SK-N-SH (cell line): ENCODE measurements around the gene HYLS1. TPM values are rescaled to one million over a fixed set of nuclear protein-coding genes. Genes with fewer than 3 reads are reported as not detected.

ENCODE experiments used
- CTCF ChIA-PET: fragments of 300-600, 350-600 bp; formaldehyde crosslinking; extraction: SDS; loops from one replicate; lab custom pipeline; 2021; lab: Yijun Ruan, JAX
- POLR2A ChIA-PET: fragments of 350-600 bp; sonication (Branson Sonifier 250); formaldehyde crosslinking; extraction: SDS; loops from one replicate; lab custom pipeline; 2020; ENCODE audit warnings: antibody characterized with exemption, inconsistent platforms; lab: Yijun Ruan, JAX
- DNase-seq: peaks from one replicate; pipeline ENCODE4 v3.0.0; 2012
- H2AFZ ChIP-seq: fragments of 200-600 bp; sonication (generic); 2 replicates; pipeline ENCODE4 v1.8.1; 2016; ENCODE audit warnings: antibody characterized with exemption, mild to moderate bottlenecking, low read depth
- H3F3A ChIP-seq: fragments of 200-600 bp; sonication (generic); replicated peaks from 2 replicates; pipeline ENCODE3; 2016; ENCODE audit warnings: antibody characterized with exemption, mild to moderate bottlenecking; ENCODE audit not compliant: insufficient read depth
- H3K27ac ChIP-seq, 2 experiments: fragments of 200-500 bp in 1 of 2; fragments of 200-600 bp in 1 of 2; sonication (Bioruptor generic) in 1 of 2; sonication (generic), shearing (Covaris generic) in 1 of 2; 2 replicates each; pipeline versions ENCODE4 v1.5.1 to v1.6.1; 2014 to 2016; ENCODE audit warnings: low read depth in 2 of 2, inconsistent platforms in 1 of 2, low read length in 1 of 2, mild to moderate bottlenecking in 1 of 2, mixed read lengths in 1 of 2
- H3K27me3 ChIP-seq: fragments of 200-600 bp; sonication (generic), shearing (Covaris generic); 2 replicates; pipeline ENCODE4 v1.6.1; 2016; ENCODE audit warnings: mixed run types; ENCODE audit not compliant: insufficient read depth
- H3K36me3 ChIP-seq, 2 experiments: fragments of 200-500 bp in 1 of 2; fragments of 200-600 bp in 1 of 2; sonication (Bioruptor generic) in 1 of 2; sonication (generic) in 1 of 2; replicated peaks in 1 of 2; 2 replicates each; pipeline versions ENCODE3 to v1.5.1; 2014 to 2016; ENCODE audit warnings: low read length in 1 of 2, mild to moderate bottlenecking in 1 of 2; ENCODE audit not compliant: insufficient read depth in 2 of 2, control insufficient read depth in 1 of 2
- H3K4me1 ChIP-seq, 2 experiments: fragments of 200-500 bp in 1 of 2; fragments of 200-600 bp in 1 of 2; sonication (Bioruptor generic) in 1 of 2; sonication (generic), shearing (Covaris generic) in 1 of 2; 2 replicates each; pipeline versions ENCODE4 v1.5.1 to v1.6.1; 2014 to 2016; ENCODE audit warnings: low read depth in 1 of 2, low read length in 1 of 2, mixed run types in 1 of 2; ENCODE audit not compliant: insufficient read depth in 2 of 2, control insufficient read depth in 1 of 2
- H3K4me2 ChIP-seq: fragments of 200-600 bp; sonication (generic), shearing (Covaris generic); 2 replicates; pipeline ENCODE4 v1.6.1; 2017; ENCODE audit warnings: mixed run types
- H3K4me3 ChIP-seq, 2 experiments: fragments of 200-500 bp in 1 of 2; fragments of 200-600 bp in 1 of 2; sonication (Bioruptor generic) in 1 of 2; sonication (generic), shearing (Covaris generic) in 1 of 2; 2 replicates each; pipeline versions ENCODE4 v1.5.1 to v1.8.1; 2014 to 2016; ENCODE audit warnings: low read depth in 2 of 2, inconsistent platforms in 1 of 2, low read length in 1 of 2, mild to moderate bottlenecking in 1 of 2, mixed read lengths in 1 of 2, moderate library complexity in 1 of 2
- H3K79me2 ChIP-seq: fragments of 200-600 bp; sonication (generic); 2 replicates; pipeline ENCODE4 v1.8.1; 2017; ENCODE audit warnings: mild to moderate bottlenecking; ENCODE audit not compliant: insufficient read depth
- H3K9ac ChIP-seq: fragments of 200-600 bp; sonication (generic); 2 replicates; pipeline ENCODE4 v1.6.1; 2017; ENCODE audit warnings: mixed run types
- H3K9me2 ChIP-seq: fragments of 200-600 bp; sonication (generic); 2 replicates; pipeline ENCODE4 v1.6.1; 2017; ENCODE audit warnings: mixed run types
- H3K9me3 ChIP-seq: fragments of 200-600 bp; sonication (generic); 2 replicates; pipeline ENCODE4 v1.6.1; 2017; ENCODE audit warnings: mixed run types, mild to moderate bottlenecking, moderate library complexity
- H4K20me1 ChIP-seq: fragments of 200-600 bp; sonication (generic); 2 replicates; pipeline ENCODE4 v1.6.1; 2017; ENCODE audit warnings: mild to moderate bottlenecking, mixed run types; ENCODE audit not compliant: insufficient read depth
- CHD2 ChIP-seq: fragments of 150-350 bp; IDR thresholded peaks from 2 replicates; pipeline ENCODE4 v1.6.1; 2018; ENCODE audit warnings: low read length; ENCODE audit not compliant: partially characterized antibody
- ELF1 ChIP-seq: IDR thresholded peaks from 2 replicates; pipeline ENCODE4 v1.4.0; 2012
- EP300 ChIP-seq, 2 experiments: IDR thresholded peaks; 2 replicates each; pipeline versions ENCODE4 v1.4.0 to v1.6.1; 2012; ENCODE audit warnings: borderline replicate concordance in 1 of 2, low read depth in 1 of 2, low read length in 1 of 2
- FOSL2 ChIP-seq: IDR thresholded peaks from 2 replicates; pipeline ENCODE4 v1.4.0; 2012; ENCODE audit warnings: low read depth, mild to moderate bottlenecking, moderate library complexity, borderline replicate concordance
- FOXJ3 ChIP-seq: sonication (generic); formaldehyde crosslinking; IDR thresholded peaks from 2 replicates; pipeline ENCODE4 v1.5.1; 2020; ENCODE audit warnings: mild to moderate bottlenecking, missing genetic modification reagents
- GATA2 ChIP-seq: sonication (generic); formaldehyde crosslinking; IDR thresholded peaks from 2 replicates; pipeline ENCODE4 v1.5.0; 2020; ENCODE audit warnings: mild to moderate bottlenecking, missing genetic modification reagents
- JUND ChIP-seq: IDR thresholded peaks from 2 replicates; pipeline ENCODE4 v1.4.0; 2012
- MEF2A ChIP-seq: IDR thresholded peaks from 2 replicates; pipeline ENCODE4 v1.4.0; 2012; ENCODE audit warnings: low read depth, borderline replicate concordance
- NFIC ChIP-seq: IDR thresholded peaks from 2 replicates; pipeline ENCODE4 v1.4.0; 2012; ENCODE audit warnings: borderline replicate concordance
- POLR2AphosphoS5 ChIP-seq: IDR thresholded peaks from 2 replicates; pipeline ENCODE4 v1.6.1; 2012; ENCODE audit warnings: low read depth, low read length
- RAD21 ChIP-seq: IDR thresholded peaks from 2 replicates; pipeline ENCODE4 v1.6.1; 2012; ENCODE audit warnings: mild to moderate bottlenecking, low read length
- RCOR1 ChIP-seq: fragments of 150-350 bp; IDR thresholded peaks from 2 replicates; pipeline ENCODE4 v1.6.1; 2017; ENCODE audit warnings: antibody characterized with exemption, low read length
- RFX5 ChIP-seq: IDR thresholded peaks from 2 replicates; pipeline ENCODE4 v1.6.1; 2012; ENCODE audit warnings: mild to moderate bottlenecking, improper control_type of control experiment, low read length
- SMC3 ChIP-seq: IDR thresholded peaks from 2 replicates; pipeline ENCODE4 v1.6.1; 2012; ENCODE audit warnings: low read depth, low read length, improper control_type of control experiment
- TAF1 ChIP-seq: IDR thresholded peaks from 2 replicates; pipeline ENCODE4 v1.6.1; 2012; ENCODE audit warnings: low read depth, mild to moderate bottlenecking, low read length, moderate library complexity, borderline replicate concordance
- YY1 ChIP-seq: IDR thresholded peaks from 2 replicates; pipeline ENCODE4 v1.4.0; 2012; ENCODE audit warnings: low read depth, mild to moderate bottlenecking
- WGBS: methylation state at CpG from one replicate; pipeline ENCODE4 v1.1.6; 2017; ENCODE audit warnings: low lambda C conversion rate; 5-methylcytosine and 5-hydroxymethylcytosine counted together
- polyA plus RNA-seq, 3 experiments: library from polyadenylated mRNA; depleted of rRNA; stranded (reverse); fragments of >200 nt; gene quantifications; 2 replicates each; pipeline ENCODE4 v1.2.3, GENCODE V29; 2012
- TF ChIP-seq, protein P1 (sequence below): fragments of 150-350 bp; IDR thresholded peaks from 2 replicates; pipeline ENCODE4 v1.6.1; 2017; ENCODE audit warnings: antibody characterized with exemption, low read length, low read depth, borderline replicate concordance
- TF ChIP-seq, protein P2 (sequence below): IDR thresholded peaks from 2 replicates; pipeline ENCODE4 v1.4.0; 2012; ENCODE audit warnings: low read depth, borderline replicate concordance
- TF ChIP-seq, protein P3 (sequence below): IDR thresholded peaks from 2 replicates; pipeline ENCODE4 v1.4.0; 2012; ENCODE audit warnings: low read depth, borderline replicate concordance
- TF ChIP-seq, protein P4 (sequence below): fragments of 200-600 bp; sonication (generic); IDR thresholded peaks from 2 replicates; pipeline ENCODE4 v1.6.1; 2017; ENCODE audit warnings: antibody characterized with exemption, mild to moderate bottlenecking, moderate library complexity

Gene HYLS1
- polyA plus RNA-seq, 1 of the 3 experiments (the other 2 are of a cell fraction), result 1.3 TPM

DNA sequence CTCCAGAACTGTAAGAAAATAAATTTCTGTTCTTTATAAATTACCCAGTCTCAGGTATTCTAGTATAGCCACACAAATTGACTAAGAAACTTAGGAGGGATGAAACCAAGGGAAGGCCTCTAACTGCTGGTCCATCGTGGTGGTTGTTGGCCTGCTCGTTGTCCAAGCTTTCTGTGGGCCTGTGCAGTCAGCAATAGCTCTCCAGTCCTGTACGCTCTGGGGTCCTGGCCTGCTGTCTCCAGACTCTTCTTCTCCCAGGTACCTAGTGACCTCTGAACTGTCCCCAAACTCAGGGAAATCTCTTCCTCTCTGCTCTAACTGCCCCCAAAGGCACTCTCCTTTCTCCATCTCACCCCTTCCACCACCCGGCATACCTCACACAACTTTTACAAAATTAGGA lies 52.7 kb downstream of the HYLS1 start:
- no peaks in the 10 kb centered on the region for H3K79me2 ChIP-seq
- no peaks in the 10 kb centered on the region for H3K9me2 ChIP-seq
- H3K9me3 ChIP-seq, result no peaks in the 10 kb centered on the region
- H3K9ac ChIP-seq, result no peak overlapping the region
- WGBS, result 84% methylated on average over 3 of the region's 4 CpGs
- H3K4me1 ChIP-seq, result peaks cover 0 to 25% of the 10 kb centered on the region in 2 experiments; a peak in 2 of 4 replicates
- TF ChIP-seq ELF1, result no peak
- TF ChIP-seq YY1, result no peak
- no peak for TF ChIP-seq JUND
- no peak for TF ChIP-seq RFX5
- TF ChIP-seq, protein P1, sequence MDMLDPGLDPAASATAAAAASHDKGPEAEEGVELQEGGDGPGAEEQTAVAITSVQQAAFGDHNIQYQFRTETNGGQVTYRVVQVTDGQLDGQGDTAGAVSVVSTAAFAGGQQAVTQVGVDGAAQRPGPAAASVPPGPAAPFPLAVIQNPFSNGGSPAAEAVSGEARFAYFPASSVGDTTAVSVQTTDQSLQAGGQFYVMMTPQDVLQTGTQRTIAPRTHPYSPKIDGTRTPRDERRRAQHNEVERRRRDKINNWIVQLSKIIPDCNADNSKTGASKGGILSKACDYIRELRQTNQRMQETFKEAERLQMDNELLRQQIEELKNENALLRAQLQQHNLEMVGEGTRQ, result no peak
- TF ChIP-seq, protein P2, sequence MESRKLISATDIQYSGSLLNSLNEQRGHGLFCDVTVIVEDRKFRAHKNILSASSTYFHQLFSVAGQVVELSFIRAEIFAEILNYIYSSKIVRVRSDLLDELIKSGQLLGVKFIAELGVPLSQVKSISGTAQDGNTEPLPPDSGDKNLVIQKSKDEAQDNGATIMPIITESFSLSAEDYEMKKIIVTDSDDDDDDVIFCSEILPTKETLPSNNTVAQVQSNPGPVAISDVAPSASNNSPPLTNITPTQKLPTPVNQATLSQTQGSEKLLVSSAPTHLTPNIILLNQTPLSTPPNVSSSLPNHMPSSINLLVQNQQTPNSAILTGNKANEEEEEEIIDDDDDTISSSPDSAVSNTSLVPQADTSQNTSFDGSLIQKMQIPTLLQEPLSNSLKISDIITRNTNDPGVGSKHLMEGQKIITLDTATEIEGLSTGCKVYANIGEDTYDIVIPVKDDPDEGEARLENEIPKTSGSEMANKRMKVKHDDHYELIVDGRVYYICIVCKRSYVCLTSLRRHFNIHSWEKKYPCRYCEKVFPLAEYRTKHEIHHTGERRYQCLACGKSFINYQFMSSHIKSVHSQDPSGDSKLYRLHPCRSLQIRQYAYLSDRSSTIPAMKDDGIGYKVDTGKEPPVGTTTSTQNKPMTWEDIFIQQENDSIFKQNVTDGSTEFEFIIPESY, result no peak
- TF ChIP-seq MEF2A, result no peak
- no peak for TF ChIP-seq TAF1
- no peak for TF ChIP-seq RCOR1
- TF ChIP-seq, protein P3, sequence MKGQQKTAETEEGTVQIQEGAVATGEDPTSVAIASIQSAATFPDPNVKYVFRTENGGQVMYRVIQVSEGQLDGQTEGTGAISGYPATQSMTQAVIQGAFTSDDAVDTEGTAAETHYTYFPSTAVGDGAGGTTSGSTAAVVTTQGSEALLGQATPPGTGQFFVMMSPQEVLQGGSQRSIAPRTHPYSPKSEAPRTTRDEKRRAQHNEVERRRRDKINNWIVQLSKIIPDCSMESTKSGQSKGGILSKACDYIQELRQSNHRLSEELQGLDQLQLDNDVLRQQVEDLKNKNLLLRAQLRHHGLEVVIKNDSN, result no peak
- TF ChIP-seq RAD21, result no peak
- no peak for TF ChIP-seq FOXJ3 (CRISPR knock-in tag)
- no peak for TF ChIP-seq GATA2 (CRISPR knock-in tag)
- no peak for TF ChIP-seq NFIC
- no peak for TF ChIP-seq FOSL2
- no peak for TF ChIP-seq EP300 (IDR thresholded peaks at IDR 0.05; ENCODE audit: borderline replicate concordance in 1 of 2, low read depth in 1 of 2, low read length in 1 of 2)
- TF ChIP-seq, protein P4, sequence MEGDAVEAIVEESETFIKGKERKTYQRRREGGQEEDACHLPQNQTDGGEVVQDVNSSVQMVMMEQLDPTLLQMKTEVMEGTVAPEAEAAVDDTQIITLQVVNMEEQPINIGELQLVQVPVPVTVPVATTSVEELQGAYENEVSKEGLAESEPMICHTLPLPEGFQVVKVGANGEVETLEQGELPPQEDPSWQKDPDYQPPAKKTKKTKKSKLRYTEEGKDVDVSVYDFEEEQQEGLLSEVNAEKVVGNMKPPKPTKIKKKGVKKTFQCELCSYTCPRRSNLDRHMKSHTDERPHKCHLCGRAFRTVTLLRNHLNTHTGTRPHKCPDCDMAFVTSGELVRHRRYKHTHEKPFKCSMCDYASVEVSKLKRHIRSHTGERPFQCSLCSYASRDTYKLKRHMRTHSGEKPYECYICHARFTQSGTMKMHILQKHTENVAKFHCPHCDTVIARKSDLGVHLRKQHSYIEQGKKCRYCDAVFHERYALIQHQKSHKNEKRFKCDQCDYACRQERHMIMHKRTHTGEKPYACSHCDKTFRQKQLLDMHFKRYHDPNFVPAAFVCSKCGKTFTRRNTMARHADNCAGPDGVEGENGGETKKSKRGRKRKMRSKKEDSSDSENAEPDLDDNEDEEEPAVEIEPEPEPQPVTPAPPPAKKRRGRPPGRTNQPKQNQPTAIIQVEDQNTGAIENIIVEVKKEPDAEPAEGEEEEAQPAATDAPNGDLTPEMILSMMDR, result no peak
- no peak for TF ChIP-seq CHD2
- TF ChIP-seq SMC3, result no peak
- no peak for TF ChIP-seq POLR2AphosphoS5
- no peak for DNase-seq
- H3K4me2 ChIP-seq, result no peak overlapping the region
- POLR2A ChIA-PET, result no interaction called here
- no peak overlapping the region for H2AFZ ChIP-seq
- no peak overlapping the region for H3K4me3 ChIP-seq
- H3K36me3 ChIP-seq, result no peaks in the 10 kb centered on the region
- H3K27me3 ChIP-seq, result no peaks in the 10 kb centered on the region
- H3K27ac ChIP-seq, result no peak overlapping the region
- CTCF ChIA-PET, result interaction anchor here (1.2 to 6.0 kb wide), 5 partner anchors 10 to 254 kb away, joined by 3 to 55 read pairs (median 9); no protein-coding TSS in a partner anchor
- H4K20me1 ChIP-seq, result no peaks in the 10 kb centered on the region
- H3F3A ChIP-seq, result no peaks in the 10 kb centered on the region
